ENCODE measurements around the gene SERPINA5.

GRCh38 chr14:94624537-94625352 is 43.5 kb downstream of the SERPINA5 start:
- no peak for TF ChIP-seq CTCF (conservative IDR thresholded peaks at IDR 0.05 in 1 of 2, IDR thresholded peaks at IDR 0.05 in 1 of 2; ENCODE audit: extremely low read depth in 1 of 2, insufficient read depth in 1 of 2, low read depth in 1 of 2, low read length in 2 of 2)
- TF ChIP-seq EZH2 (IDR thresholded peaks at IDR 0.05; ENCODE audit: borderline replicate concordance, low read length), result no peak

Measured in mammary epithelial cell (primary cell).